ENCODE data around the gene TEAD2. TPM values are rescaled to one million over a fixed set of nuclear protein-coding genes. Genes with fewer than 3 reads are reported as not detected.

The TEAD2 gene
- total RNA-seq, 1 donor from 2014 or later, result 51.4 TPM

DNA sequence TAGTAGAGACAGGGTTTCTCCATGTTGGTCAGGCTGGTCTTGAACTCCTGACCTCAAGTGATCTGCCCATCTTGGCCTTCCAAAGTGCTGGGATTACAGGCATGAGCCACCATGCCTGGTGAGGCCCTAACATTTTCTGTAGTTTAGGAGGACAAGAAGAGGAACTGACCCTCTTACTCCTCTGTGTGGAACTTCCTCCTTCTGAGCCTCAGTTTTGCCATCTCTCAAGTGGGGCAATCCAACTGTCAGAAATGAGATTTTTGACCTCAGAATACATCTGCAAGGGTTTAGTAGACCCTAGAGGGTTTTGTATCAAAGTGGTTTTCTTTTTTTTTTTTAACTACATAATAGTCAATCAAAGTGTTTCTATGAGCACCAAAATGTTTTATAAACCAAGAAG lies 3.9 kb upstream of the TEAD2 start:
- Histone ChIP-seq H3K4me1 (peaks cover 0 to 7% of the 10 kb centered on the region in 2 donors), H3K4me3 (no peak overlapping the region), H3K36me3 (no peaks in the 10 kb centered on the region), H3K27me3 (no peaks in the 10 kb centered on the region), H3K9me3 (peaks cover 6 to 22% of the 10 kb centered on the region in 2 donors), H3K27ac (no peak overlapping the region)
- intact Hi-C loops (cut with DNase I), result no loop called here
- no peak for DNase-seq (ENCODE audit: low spot score in 2 of 2)
- TF ChIP-seq, protein P1, sequence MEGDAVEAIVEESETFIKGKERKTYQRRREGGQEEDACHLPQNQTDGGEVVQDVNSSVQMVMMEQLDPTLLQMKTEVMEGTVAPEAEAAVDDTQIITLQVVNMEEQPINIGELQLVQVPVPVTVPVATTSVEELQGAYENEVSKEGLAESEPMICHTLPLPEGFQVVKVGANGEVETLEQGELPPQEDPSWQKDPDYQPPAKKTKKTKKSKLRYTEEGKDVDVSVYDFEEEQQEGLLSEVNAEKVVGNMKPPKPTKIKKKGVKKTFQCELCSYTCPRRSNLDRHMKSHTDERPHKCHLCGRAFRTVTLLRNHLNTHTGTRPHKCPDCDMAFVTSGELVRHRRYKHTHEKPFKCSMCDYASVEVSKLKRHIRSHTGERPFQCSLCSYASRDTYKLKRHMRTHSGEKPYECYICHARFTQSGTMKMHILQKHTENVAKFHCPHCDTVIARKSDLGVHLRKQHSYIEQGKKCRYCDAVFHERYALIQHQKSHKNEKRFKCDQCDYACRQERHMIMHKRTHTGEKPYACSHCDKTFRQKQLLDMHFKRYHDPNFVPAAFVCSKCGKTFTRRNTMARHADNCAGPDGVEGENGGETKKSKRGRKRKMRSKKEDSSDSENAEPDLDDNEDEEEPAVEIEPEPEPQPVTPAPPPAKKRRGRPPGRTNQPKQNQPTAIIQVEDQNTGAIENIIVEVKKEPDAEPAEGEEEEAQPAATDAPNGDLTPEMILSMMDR (IDR thresholded peaks at IDR 0.05), result no peak

DNA sequence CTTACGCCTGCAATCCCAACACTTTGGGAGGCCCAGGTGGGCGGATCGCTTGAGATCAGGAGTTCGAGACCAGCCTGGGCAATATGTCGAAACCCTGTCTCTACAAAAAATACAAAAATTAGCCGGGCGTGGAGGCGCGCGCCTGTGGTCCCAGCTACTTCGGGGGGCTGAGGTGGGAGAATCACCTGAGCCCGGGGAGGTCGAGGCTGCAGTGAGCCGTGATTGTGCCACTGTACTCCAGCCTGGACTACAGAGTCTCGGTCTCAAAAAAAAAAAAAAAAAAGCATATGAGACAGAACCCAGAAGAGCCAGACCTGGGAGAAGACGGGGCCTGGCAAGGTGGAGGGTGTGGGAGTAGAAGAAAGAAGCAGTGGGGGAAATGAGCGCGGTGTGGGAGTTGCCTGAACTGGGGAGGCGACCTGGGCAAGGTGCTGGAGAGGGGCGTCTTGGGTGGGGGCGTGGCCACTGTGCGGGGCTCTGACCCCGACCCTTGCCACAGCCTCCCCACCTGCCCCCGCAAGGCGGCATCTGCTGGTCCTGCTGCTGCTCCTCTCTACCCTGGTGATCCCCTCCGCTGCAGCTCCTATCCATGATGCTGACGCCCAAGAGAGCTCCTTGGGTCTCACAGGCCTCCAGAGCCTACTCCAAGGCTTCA lies 2.0 kb upstream of the TEAD2 start:
- H3K4me1 ChIP-seq, result peaks cover 0 to 7% of the 10 kb centered on the region in 2 donors
- H3K36me3 ChIP-seq, result peaks cover 0 to under 1% of the 10 kb centered on the region in 2 donors
- TF ChIP-seq, protein P1 (IDR thresholded peaks at IDR 0.05), result no peak
- peaks cover 0 to 11% of the 10 kb centered on the region in 2 donors for H3K9me3 ChIP-seq
- no peak for DNase-seq (ENCODE audit: low spot score in 2 of 2)
- peak overlapping the region; percentile 38 to 76 for H3K4me3 ChIP-seq
- intact Hi-C loops (cut with DNase I), result loop anchor here (5.0 kb wide), 3 partner anchors 228 to 727 kb away; partner anchors contain the start of genes DBP, PRMT1 and PRR12
- H3K27ac ChIP-seq, result peak overlapping the region; percentile 37 to 88
- no peaks in the 10 kb centered on the region for H3K27me3 ChIP-seq

DNA sequence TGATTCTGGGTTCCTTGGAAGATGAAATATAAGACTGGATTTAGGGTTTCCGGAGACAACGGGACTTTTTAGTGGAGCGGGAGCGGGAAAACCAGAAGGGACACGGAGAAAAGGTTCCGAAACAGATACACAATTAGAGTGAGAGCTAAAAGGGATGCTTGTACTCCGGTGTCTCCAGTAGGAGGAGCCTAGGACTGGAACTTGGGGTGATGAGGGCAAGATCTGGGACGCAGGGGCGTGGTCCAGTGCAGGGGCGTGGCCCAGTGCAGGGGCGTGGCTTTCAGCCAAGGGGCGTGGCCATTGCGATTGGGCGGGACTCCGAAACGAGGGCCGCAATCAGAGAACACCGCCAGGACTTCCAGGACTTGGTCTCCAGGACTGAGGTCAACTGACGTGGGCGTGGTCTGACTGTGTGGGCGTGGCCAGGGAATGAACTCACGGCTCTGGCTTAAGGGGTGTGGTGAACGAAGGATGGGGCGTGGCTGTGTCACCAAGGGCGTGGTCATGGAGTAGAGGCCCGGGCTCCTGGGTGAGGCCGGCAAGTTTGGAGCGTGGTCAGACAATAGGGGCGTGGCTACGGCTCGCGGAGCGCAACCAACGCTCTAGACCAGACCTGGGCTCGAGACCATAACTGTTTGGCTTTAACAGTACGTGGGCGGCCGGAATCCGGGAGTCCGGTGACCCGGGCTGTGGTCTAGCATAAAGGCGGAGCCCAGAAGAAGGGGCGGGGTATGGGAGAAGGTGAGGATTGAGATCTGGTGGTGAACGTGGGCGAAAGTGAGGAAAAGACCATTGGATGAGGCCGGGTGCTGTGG lies 1.3 kb upstream of the TEAD2 start, which contains the start of gene DKKL1:
Gene DKKL1, plus strand, starts transcription at position 610 of the 815 bp plus-strand sequence. Its CDS starts 122 bp downstream, at position 732.
- Histone ChIP-seq H3K27ac (peak within 1 kb of the TSS; percentile 88 to 89), H3K36me3 (peaks cover 0 to 7% of the 10 kb centered on the region in 2 donors), H3K9me3 (peaks cover 0 to 4% of the 10 kb centered on the region in 2 donors), H3K27me3 (no peaks in the 10 kb centered on the region), H3K4me1 (peaks cover 0 to 7% of the 10 kb centered on the region in 2 donors), H3K4me3 (peak within 1 kb of the TSS; percentile 45 to 76)
- intact Hi-C loops (cut with DNase I), result loop anchor here (1.0 to 5.0 kb wide), 5 partner anchors 24 to 726 kb away; partner anchors contain the start of genes DBP, PRMT1 and PRR12
- TF ChIP-seq, protein P1 (IDR thresholded peaks at IDR 0.05), result no peak
- DNase-seq (ENCODE audit: low spot score in 2 of 2), result peak; percentile 98 to 99

DNA sequence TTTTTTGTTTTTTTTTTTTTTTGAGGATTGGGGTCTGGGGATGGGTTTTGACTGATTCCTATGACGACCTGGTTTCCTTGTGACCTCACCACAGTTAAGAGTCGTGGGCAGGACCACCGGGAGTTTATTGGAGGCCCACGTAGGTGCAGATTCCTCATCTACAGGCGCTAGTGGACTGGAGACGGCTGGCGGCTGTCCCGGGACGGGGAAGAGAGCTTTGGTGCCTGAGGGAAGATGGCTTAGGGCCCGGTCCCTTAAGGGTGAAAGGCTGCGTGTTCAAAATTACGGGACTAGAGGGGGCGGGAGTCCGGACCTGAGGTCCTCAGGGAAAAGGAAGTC lies 682 bp upstream of the TEAD2 start:
- Histone ChIP-seq H3K4me1 (peaks cover 0 to 7% of the 10 kb centered on the region in 2 donors), H3K36me3 (peaks cover 0 to 12% of the 10 kb centered on the region in 2 donors), H3K9me3 (no peaks in the 10 kb centered on the region), H3K4me3 (peak overlapping the region; percentile 45 to 76), H3K27ac (peak overlapping the region; percentile 88 to 89), H3K27me3 (no peaks in the 10 kb centered on the region)
- DNase-seq (ENCODE audit: low spot score in 2 of 2), result peak in 1 of 2 donors; percentile 71
- TF ChIP-seq, protein P1 (IDR thresholded peaks at IDR 0.05), result no peak
- intact Hi-C loops (cut with DNase I), result loop anchor here (1.0 to 5.0 kb wide), 5 partner anchors 24 to 726 kb away; partner anchors contain the start of genes DBP, PRMT1 and PRR12

DNA sequence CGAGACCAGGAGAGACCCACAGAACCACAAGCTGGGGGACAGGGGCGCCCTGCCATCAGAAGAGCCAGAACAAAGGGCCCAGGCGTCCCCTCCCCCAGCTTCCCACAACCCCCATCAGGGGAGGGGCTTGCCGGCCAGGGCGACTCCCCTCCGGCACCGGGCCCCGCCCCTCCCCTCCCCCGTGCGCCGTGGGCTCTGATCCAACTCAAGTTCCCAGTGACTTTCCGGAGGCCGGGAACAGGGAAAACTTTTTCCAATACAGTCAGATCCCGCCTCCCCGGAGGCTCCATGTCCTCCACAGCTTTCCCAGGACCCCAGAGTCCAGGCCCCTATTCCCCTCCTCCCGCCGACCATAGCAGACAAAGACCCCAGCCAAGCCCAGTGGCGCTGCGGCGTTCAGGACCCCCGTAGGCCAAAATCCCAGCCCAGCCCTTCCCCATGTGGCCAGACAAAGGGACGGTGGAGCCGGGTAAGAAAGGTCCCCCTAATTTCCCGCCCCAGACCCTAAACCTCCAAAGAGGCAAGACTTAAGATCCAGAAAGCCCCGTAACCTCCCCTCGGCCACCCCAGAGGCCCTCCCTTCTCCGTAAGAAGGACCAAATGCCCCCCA lies 673 bp downstream of the TEAD2 start:
- TF ChIP-seq, protein P1 (IDR thresholded peaks at IDR 0.05), result no peak
- H3K4me1 ChIP-seq, result peaks cover 0 to 7% of the 10 kb centered on the region in 2 donors
- intact Hi-C loops (cut with DNase I), result loop anchor here (5.0 kb wide), 3 partner anchors 231 to 724 kb away; partner anchors contain the start of genes DBP, PRMT1 and PRR12
- peak overlapping the region; percentile 88 to 89 for H3K27ac ChIP-seq
- peaks cover 0 to 17% of the 10 kb centered on the region in 2 donors for H3K36me3 ChIP-seq
- H3K27me3 ChIP-seq, result no peaks in the 10 kb centered on the region
- peak overlapping the region; percentile 62 to 76 for H3K4me3 ChIP-seq
- peak; percentile 23 to 88 for DNase-seq (ENCODE audit: low spot score in 2 of 2)
- H3K9me3 ChIP-seq, result no peaks in the 10 kb centered on the region
